Muscle layer of colon (tissue), 2 donors: ENCODE results near the gene STK17A.
"Not testable (repeated sequence)": the region's sequence is repeated elsewhere in the genome, so short reads cannot be mapped to it uniquely, and the experiment has no call there.

Source experiments
- H3K27ac ChIP-seq: one replicate; pipeline ENCODE4 v1.7.0; 2013; ENCODE audit warnings: low read depth, mild to moderate bottlenecking, low read length, moderate library complexity
- H3K27me3 ChIP-seq, 2 donors: one replicate each; pipeline ENCODE4 v1.7.0; 2013; ENCODE audit warnings: low read length in 2 of 2, mild to moderate bottlenecking in 2 of 2; ENCODE audit not compliant: insufficient read depth in 2 of 2, control insufficient read depth in 1 of 2
- H3K36me3 ChIP-seq: one replicate; pipeline ENCODE4 v1.7.0; 2013; ENCODE audit warnings: mild to moderate bottlenecking, low read length; ENCODE audit not compliant: insufficient read depth
- H3K4me1 ChIP-seq: one replicate; pipeline ENCODE4 v1.7.0; 2013; ENCODE audit warnings: mild to moderate bottlenecking, low read length; ENCODE audit not compliant: insufficient read depth
- H3K4me3 ChIP-seq, 2 donors: one replicate each; pipeline ENCODE4 v1.7.0; 2013; ENCODE audit warnings: low read length in 2 of 2, low read depth in 1 of 2, mild to moderate bottlenecking in 1 of 2, moderate library complexity in 1 of 2
- H3K9ac ChIP-seq: one replicate; pipeline ENCODE4 v1.7.0; 2013; ENCODE audit warnings: low read length
- H3K9me3 ChIP-seq: one replicate; pipeline ENCODE4 v1.7.0; 2013; ENCODE audit warnings: mild to moderate bottlenecking, low read length
- donor health status: abdominal sarcoma.
- donor health status: Adenocarcinoma of cecum.

Gene STK17A

GRCh38 chr7:43671521-43671920 is 88.6 kb downstream of the STK17A start:
- Histone ChIP-seq H3K9ac (no peak overlapping the region), H3K36me3 (no peaks in the 10 kb centered on the region), H3K27ac (no peak overlapping the region), H3K4me1 (peaks cover 30% of the 10 kb centered on the region), H3K4me3 (no peak overlapping the region), H3K9me3 (peaks cover 5% of the 10 kb centered on the region), H3K27me3 (no peaks in the 10 kb centered on the region)

- not testable (repeated sequence) for H3K27ac ChIP-seq, H3K9me3 ChIP-seq, H3K36me3 ChIP-seq, H3K4me3 ChIP-seq, H3K9ac ChIP-seq, H3K27me3 ChIP-seq
- peaks cover 24% of the 10 kb centered on the region for H3K4me1 ChIP-seq
Observed at GRCh38 chr7:43673243-43673976, 90.5 kb downstream of the STK17A start.

GRCh38 chr7:43674559-43675436 is 91.9 kb downstream of the STK17A start:
- Histone ChIP-seq H3K9me3 (peaks cover 5% of the 10 kb centered on the region), H3K9ac (no peak overlapping the region), H3K36me3 (no peaks in the 10 kb centered on the region), H3K4me1 (peaks cover 30% of the 10 kb centered on the region), H3K27ac (no peak overlapping the region), H3K4me3 (no peak overlapping the region), H3K27me3 (no peaks in the 10 kb centered on the region)
